ENCODE data around the gene UCP2. TPM values are rescaled to one million over a fixed set of nuclear protein-coding genes. Genes with fewer than 3 reads are reported as not detected.

The UCP2 gene
- total and polyA plus RNA-seq, 9 of the 15 experiments (the other 6 are each of a cell fraction or from before 2014, with no cell fraction given): 19.2 to 216 (median 87.9) TPM

GRCh38 chr11:73982595-73982989, at the start of gene UCP2 (continued):
- TF ChIP-seq, protein P1, sequence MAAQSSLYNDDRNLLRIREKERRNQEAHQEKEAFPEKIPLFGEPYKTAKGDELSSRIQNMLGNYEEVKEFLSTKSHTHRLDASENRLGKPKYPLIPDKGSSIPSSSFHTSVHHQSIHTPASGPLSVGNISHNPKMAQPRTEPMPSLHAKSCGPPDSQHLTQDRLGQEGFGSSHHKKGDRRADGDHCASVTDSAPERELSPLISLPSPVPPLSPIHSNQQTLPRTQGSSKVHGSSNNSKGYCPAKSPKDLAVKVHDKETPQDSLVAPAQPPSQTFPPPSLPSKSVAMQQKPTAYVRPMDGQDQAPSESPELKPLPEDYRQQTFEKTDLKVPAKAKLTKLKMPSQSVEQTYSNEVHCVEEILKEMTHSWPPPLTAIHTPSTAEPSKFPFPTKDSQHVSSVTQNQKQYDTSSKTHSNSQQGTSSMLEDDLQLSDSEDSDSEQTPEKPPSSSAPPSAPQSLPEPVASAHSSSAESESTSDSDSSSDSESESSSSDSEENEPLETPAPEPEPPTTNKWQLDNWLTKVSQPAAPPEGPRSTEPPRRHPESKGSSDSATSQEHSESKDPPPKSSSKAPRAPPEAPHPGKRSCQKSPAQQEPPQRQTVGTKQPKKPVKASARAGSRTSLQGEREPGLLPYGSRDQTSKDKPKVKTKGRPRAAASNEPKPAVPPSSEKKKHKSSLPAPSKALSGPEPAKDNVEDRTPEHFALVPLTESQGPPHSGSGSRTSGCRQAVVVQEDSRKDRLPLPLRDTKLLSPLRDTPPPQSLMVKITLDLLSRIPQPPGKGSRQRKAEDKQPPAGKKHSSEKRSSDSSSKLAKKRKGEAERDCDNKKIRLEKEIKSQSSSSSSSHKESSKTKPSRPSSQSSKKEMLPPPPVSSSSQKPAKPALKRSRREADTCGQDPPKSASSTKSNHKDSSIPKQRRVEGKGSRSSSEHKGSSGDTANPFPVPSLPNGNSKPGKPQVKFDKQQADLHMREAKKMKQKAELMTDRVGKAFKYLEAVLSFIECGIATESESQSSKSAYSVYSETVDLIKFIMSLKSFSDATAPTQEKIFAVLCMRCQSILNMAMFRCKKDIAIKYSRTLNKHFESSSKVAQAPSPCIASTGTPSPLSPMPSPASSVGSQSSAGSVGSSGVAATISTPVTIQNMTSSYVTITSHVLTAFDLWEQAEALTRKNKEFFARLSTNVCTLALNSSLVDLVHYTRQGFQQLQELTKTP (IDR thresholded peaks at IDR 0.05; ENCODE audit: low read depth in 1 of 2, partially characterized antibody in 2 of 2): no peak
- TF ChIP-seq BDP1 (IDR thresholded peaks at IDR 0.05; ENCODE audit: insufficient read depth, insufficient read length) (no peak), KDM2B (CRISPR knock-in tag; IDR thresholded peaks at IDR 0.05) (0 out of 2 replicates have a peak, but pooled peaks have one; percentile 65), ZBTB1 (CRISPR knock-in tag; IDR thresholded peaks at IDR 0.05; ENCODE audit: borderline replicate concordance, low read depth) (no peak), RAD51 (IDR thresholded peaks at IDR 0.05; ENCODE audit: borderline replicate concordance, low read depth) (no peak), CHD1 (IDR thresholded peaks at IDR 0.05; ENCODE audit: low read length) (peak; percentile 62), CHCHD3 (CRISPR knock-in tag; IDR thresholded peaks at IDR 0.05) (peak; percentile 39; the same call in 1 of the 2 replicates), TAF7 (tag; IDR thresholded peaks at IDR 0.05) (no peak), WHSC1 (IDR thresholded peaks at IDR 0.05; ENCODE audit: low read length) (no peak), ZEB2 (IDR thresholded peaks at IDR 0.05) (no peak), NFATC3 (IDR thresholded peaks at IDR 0.05) (no peak), SAP30 (IDR thresholded peaks at IDR 0.05; ENCODE audit: borderline replicate concordance, insufficient read depth, low read depth, low read length, poor library complexity, severe bottlenecking) (peak; percentile 11), ZBTB12 (CRISPR knock-in tag; IDR thresholded peaks at IDR 0.05) (no peak), ELF2 (CRISPR knock-in tag; IDR thresholded peaks at IDR 0.05) (no peak), FOXM1 (IDR thresholded peaks at IDR 0.05; ENCODE audit: low read depth) (no peak), FOXM1 (CRISPR knock-in tag; IDR thresholded peaks at IDR 0.05; ENCODE audit: low read depth) (no peak)
- TF ChIP-seq, protein P2, sequence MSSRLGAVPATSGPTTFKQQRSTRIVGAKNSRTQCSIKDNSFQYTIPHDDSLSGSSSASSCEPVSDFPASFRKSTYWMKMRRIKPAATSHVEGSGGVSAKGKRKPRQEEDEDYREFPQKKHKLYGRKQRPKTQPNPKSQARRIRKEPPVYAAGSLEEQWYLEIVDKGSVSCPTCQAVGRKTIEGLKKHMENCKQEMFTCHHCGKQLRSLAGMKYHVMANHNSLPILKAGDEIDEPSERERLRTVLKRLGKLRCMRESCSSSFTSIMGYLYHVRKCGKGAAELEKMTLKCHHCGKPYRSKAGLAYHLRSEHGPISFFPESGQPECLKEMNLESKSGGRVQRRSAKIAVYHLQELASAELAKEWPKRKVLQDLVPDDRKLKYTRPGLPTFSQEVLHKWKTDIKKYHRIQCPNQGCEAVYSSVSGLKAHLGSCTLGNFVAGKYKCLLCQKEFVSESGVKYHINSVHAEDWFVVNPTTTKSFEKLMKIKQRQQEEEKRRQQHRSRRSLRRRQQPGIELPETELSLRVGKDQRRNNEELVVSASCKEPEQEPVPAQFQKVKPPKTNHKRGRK (tag; IDR thresholded peaks at IDR 0.05): no peak
- TF ChIP-seq, protein P3, sequence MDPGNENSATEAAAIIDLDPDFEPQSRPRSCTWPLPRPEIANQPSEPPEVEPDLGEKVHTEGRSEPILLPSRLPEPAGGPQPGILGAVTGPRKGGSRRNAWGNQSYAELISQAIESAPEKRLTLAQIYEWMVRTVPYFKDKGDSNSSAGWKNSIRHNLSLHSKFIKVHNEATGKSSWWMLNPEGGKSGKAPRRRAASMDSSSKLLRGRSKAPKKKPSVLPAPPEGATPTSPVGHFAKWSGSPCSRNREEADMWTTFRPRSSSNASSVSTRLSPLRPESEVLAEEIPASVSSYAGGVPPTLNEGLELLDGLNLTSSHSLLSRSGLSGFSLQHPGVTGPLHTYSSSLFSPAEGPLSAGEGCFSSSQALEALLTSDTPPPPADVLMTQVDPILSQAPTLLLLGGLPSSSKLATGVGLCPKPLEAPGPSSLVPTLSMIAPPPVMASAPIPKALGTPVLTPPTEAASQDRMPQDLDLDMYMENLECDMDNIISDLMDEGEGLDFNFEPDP (CRISPR knock-in tag; IDR thresholded peaks at IDR 0.05): no peak
- TF ChIP-seq, protein P4, sequence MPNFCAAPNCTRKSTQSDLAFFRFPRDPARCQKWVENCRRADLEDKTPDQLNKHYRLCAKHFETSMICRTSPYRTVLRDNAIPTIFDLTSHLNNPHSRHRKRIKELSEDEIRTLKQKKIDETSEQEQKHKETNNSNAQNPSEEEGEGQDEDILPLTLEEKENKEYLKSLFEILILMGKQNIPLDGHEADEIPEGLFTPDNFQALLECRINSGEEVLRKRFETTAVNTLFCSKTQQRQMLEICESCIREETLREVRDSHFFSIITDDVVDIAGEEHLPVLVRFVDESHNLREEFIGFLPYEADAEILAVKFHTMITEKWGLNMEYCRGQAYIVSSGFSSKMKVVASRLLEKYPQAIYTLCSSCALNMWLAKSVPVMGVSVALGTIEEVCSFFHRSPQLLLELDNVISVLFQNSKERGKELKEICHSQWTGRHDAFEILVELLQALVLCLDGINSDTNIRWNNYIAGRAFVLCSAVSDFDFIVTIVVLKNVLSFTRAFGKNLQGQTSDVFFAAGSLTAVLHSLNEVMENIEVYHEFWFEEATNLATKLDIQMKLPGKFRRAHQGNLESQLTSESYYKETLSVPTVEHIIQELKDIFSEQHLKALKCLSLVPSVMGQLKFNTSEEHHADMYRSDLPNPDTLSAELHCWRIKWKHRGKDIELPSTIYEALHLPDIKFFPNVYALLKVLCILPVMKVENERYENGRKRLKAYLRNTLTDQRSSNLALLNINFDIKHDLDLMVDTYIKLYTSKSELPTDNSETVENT (CRISPR knock-in tag; IDR thresholded peaks at IDR 0.05): peak; percentile 72; the same call in 1 of the 2 replicates

Measured in K562 (cell line).